Neural progenitor cell (in vitro differentiated cells): ENCODE data around the gene SLC27A5.

Experiments
- CTCF ChIP-seq: fragments of 200-600 bp; sonication (generic); IDR thresholded peaks from 2 replicates; pipeline ENCODE4 v1.5.1; 2017; ENCODE audit warnings: antibody characterized with exemption, mild to moderate bottlenecking
- EZH2 ChIP-seq: fragments of 200-600 bp; sonication (generic); IDR thresholded peaks from 2 replicates; pipeline ENCODE4 v1.6.1; 2017; ENCODE audit warnings: antibody characterized with exemption, mild to moderate bottlenecking, moderate library complexity
- EZH2phosphoT487 ChIP-seq: fragments of 200-600 bp; sonication (generic); IDR thresholded peaks from 2 replicates; pipeline ENCODE4 v1.6.1; 2017; ENCODE audit warnings: antibody characterized with exemption

GRCh38 chr19:58529405-58529804 lies 17.6 kb upstream of the SLC27A5 start:
- no peak for TF ChIP-seq EZH2phosphoT487
- no peak for TF ChIP-seq CTCF
- no peak for TF ChIP-seq EZH2
